ENCODE measurements around the gene AOPEP.

Gene AOPEP

DNA sequence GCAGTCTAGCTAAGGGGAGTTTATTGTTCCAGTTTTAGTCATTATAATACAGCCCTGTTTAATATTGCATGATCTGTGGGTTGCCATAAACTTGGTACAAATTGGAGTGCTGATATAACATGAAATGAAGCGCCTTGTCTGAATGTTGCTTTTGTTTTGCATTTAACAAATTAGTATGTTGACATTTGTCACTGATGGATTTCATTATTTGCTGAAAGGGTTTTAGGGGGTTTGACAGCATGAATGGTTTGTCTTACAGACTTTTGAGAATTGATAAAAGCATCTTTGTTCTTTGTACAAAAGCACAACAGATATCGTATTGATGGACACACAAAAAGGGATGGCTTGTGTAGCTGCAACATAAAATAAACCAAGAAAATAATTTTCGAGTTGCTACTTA, 178.3 kb downstream of the AOPEP start:
- DNase-seq = no peak

DNA sequence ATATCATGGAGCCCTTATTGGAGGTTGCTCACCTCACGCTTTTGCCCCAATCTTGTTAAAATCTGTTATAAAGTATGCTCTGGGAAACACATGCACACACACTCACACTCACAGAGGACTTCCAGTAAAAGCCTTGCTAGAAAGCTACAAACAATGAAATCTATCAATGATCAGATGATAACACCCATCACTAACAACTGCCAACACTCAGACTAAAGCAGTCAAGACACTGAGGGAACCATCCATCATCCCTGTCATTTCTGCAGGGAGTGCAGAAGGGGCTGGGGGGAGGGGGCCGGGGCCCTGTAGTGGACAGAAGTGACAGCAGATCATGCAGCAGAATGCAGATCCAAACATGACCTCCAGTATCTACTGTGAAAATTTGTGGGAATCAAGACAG, 179.1 kb downstream of the AOPEP start:
- no peak for DNase-seq

DNA sequence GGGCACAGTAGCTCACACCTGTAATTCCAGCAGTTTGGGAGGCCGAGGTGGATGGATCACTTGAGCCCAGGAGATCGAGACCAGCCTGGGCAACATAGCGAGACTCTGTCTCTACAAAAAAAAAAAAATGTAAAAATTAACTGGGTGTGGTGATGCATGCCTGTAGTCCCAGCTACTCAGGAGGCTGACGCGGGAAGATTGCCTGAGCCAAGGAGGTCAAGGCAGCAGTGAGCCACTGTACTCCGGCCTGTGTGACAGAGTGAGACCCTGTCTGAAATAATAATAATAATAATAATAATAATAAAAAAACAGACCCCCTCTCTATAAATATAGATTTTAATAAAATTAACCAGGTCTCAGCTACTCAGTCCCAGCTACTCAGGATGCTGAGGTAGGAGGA, 179.7 kb downstream of the AOPEP start:
- DNase-seq = no peak

DNA sequence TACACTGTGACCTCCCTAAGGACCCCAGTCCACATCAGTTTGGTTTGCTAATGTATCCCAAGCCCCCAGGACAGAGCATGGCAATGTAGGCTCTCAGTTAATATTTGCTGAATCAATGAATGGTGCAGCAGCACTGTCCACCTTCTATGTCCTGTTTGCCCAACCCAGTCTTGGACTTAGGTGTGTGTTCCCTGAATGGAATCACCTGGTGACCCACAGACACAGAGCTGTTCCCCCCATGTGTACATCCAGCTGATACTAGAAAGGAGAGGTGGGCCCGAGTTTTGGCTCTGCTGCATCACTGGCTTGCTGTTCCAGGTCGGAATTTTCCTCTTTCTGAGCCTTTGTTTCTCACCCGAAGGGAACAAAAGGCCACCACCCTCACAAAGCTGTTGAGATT, 180.2 kb downstream of the AOPEP start:
- no peak for DNase-seq

DNA sequence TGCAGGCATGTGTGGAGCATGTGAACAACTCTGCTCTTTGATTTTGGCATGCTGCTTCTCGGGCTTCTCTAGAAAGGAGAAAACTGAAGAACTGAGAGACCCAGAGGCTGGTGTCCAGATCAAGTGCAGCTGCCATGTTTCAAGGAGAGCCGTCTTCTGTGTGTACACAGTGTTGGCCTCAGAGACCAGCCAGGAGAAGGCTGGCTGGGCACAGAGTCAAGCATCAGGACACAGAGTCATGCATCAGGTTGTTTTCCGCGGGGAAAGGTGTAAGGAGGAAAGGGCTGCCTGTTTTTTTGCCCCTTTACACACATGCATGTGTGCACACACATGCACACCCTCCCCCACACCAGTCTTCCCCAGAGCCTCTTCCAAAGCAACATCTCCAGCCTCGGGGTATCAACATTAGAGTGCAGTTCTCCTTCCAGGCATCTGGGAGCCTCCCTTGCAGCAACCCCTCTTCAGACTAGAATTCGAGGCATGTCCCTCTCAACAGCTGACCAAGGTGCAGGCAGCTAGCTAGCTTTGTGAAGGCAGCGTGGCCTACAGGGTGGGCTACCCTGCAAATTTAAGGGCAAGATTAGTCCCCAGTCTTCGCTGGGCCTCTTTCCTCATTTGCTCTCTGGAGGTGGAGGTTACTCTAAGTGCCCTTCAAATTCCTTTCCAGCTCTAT, 180.9 kb downstream of the AOPEP start:
- DNase-seq = no peak

DNA sequence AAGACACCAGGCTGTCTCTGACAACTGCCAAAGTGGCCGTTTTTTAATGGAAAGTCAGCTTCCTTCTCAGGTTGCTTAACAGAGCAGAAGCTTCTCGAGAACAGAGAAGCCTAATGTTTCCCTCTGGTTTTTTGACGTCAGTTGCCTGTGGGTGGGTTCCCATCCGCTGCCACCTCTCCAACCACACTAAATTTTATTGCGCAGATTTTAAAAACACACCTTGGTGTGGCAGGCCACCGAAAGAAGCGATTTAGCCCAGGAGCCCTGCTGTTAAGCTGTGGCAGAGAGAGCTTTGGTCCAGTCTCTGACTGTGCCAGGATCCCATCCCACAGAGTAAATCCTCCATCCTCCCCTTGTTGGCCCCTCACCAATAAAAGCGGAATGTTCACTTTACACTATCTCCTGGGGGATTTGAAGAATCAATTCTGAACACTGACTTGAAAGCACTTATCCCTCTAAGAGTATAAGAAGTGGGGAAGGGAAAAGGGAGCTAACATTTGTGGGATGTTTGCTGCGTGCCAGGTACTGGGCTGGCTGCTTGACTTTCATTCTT, 181.6 kb downstream of the AOPEP start:
- no peak for DNase-seq

DNA sequence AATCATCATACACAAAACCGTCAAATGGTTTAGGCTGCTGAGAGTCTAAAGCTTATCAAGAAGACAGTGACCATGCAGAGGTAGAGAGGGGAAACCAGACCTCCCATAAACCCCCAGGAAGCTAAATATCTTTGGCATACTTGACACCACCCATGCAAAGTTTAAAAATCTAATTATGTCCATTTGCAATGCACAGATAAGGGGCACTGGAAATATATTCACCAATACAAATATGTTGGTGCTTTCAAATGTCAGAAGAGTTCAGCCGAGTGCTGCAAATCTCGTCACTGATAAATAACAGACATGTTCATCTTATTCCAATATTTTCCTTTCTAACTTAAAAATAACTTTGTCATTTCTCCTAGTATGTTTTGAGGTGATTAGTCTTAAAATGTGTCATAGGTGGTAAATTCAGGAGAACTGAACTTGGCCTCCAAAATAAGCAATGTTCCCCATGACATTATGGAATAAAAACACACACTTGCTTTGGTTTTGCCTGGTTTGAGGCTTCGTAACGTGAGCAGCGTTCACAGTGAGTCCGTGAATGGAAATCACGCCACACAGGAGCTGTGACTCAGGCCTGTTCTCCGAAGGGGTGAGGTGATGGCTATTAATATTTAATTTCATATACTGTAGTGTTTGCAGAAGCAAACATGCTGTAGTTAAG, 182.2 kb downstream of the AOPEP start:
- DNase-seq = no peak

DNA sequence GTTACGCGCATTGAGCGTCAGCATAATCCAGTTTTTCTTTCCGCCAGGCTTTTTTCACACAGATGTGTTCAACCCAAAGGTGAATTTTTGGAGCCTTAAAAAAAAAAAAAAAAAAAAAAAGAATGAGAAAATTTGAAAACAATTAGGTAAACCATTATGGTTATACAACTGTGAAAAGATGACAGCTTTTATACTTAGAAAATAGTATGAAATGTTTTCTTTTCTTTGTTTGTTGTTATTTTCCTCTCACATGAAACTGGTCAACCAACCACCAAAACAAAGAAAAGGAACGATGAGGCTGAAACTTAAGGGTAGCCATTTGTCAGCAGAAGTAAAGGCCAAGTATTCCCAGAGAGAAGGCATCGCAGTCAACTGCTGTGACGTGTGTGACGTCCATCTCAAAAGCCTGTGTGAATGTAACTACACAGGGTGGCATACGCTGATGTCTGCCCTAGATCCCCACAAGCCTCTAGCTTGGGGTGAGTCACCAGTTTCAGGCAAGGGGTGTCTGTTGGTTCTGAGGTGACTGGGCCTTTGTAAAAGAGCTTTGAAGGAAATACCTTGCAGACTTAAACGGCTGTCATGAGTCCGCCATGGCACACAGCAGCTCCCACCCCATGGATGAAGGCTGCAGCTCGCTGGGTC, 182.9 kb downstream of the AOPEP start:
- no peak for DNase-seq

DNA sequence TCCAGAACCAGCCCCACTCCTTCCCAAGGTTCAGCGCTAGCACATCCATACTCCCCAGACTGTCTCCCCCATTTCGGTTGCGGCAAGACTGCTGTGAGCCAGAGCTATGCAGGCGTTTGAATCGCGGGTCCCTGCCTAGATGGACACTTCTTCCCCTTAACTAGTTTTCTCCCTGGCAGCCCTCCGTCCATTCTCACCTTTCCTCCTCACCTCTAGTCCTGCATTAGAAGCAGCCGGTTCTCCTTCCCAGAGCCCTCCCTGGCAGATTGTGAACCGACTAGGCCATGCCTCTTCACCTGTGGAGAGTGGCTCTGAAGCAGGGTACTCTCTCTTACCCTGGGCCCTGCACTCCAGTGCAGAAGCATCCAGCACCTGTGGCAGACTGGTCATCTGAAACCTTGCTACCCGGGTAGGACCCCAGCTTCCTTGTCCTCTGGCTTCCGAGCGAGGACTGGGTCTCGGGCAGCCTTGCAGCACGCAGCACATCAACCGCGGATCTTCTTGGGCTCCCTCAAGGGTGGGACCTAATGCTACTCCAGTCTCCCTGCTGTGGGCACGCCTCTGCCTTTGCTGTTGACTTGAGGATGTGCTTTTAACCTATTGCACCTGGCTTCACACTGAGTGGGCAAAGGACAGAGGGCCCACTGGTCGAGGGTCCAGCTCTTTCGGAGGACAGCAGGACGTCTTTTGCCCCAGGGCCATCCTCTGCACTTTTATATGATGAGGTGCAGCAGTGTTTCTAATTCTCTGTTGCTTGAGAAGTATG, 183.6 kb downstream of the AOPEP start:
- DNase-seq = no peak

DNA sequence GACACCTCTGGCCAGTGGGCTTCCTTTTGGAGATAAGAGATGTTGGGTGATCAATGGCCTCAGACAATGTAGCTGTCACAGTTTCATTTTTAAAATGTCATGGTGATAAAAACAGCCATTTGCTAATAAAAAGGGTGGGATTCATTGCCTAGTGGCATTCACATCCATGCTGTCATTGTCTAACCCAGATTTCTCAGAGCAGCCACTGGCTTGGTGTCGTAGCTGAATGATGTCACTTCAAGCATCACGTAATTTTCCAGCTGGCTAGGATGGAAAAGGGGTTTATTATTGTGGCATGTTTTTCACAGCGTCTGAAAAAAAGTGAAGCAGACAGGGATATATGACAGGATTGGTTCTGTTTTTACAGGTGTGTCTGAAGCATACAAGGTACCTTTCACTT, 184.7 kb downstream of the AOPEP start:
- DNase-seq = no peak

DNA sequence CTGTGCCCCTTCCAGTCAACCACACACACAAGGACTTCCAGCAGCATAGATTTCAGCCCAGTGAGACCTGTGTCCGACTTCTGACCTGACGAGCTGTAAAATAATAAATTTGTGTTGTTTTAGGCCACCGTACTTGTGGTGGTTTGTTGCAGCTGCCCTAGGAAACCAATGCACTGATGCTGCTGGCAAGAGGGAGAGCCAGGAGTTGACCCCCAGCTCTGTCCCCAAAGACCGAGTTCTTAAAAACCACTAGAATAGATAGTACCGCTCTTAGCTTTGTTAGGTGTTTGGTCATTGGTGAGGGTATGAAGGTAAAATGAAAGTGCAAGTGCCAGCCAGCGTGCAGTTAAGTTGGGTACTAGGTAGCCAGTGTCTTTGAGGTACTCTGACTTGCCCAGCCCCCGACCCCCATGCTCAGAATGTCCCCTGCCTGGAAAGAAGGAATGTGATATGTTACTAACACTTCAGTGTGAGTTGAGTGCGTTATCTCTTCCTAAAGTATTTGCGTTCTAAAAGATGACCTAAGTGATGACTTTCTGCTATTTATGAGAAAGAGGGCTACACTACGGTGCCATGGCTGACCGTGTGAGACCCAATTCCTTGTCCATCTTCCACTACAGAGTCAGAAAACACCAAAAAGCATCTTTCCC, 185.6 kb downstream of the AOPEP start:
- no peak for DNase-seq

DNA sequence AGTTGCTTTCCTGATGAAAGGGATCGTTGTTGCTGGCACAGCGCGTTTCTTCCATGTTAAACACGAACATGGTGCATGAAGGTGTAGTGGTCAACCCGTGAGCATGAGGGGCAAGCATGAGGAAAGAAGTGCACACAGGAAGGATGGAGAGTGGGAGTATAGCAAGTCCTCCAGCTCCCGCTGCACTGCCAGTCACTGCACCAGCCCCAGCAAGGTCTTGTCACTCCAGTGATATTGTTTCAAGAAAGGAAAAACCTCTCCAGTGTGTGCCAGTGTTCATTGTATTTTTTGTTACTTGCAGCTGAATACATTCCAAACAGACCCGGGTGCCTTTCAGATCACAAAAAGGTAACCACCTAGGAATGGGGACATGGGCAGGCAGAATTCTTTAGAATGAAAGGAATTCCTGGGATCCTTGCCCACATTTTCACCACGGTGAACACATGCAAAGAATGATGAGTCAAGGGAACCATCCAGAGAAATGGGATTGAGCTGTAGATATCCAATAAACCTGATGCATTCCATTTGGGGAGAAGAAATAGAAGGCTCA, 186.3 kb downstream of the AOPEP start:
- peak; percentile 79 for DNase-seq

DNA sequence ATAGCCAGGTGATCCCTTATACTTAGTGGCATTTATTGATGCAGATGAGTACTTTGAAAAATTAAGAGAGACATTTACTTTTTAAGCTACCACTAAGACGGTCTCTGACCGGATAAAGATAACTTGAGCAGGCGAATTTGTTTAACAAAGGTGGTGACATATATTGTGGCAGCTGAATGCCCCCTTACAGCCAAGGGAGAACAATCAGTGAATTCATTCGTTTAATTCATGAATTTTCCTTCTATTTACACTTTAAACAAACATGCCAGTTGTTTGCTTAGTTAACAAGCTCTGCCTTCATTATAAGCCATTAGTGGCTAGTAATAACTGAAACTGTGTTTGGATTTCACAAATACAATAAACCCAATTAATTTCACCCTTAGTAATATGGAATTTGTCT, 187.1 kb downstream of the AOPEP start:
- DNase-seq = no peak

DNA sequence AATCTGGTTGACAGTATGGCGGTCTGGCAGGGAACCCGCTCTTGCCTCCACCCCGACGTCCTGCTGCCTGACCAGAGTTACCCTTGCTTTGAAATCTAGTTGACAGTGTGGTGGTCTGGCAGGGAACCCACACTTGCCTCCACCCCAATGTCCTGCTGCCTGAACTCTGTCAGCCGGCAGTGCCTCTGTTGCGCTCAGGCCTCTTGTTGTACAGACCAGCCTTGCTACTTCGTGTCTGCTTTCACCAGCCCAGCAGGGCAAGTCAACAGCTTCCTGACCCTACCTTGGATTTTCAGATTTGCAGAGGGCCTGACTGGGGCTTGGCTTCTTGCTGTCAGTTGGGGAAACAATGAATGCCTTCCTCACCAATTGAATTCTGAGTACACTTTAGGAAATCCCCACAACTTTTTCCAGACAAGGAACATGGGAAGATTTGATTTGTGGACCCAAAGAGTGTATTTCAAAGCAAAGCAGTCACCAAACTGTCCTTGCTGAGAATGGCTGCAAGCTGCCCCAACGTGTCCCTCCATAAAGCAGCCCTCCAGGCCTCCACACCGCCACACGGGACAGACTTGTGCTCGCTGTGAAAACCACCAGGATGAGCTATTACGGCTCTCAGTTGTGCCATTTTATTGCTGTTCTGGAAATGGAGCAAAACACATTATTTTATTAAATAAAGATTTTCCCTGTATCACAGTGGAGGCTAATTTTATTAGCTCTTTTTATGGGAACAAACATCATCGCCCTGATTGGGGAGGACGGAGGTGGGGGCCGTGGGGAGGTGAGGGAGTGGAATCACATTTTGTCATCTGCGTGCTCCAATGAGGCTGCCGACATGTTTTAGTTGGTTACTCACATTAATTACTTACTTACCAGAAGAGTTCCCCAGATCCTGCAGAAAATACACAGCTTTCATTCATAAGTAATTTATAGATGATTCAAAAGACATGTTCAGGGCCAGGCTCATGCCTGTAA, 189.3 kb downstream of the AOPEP start:
- no peak for DNase-seq

DNA sequence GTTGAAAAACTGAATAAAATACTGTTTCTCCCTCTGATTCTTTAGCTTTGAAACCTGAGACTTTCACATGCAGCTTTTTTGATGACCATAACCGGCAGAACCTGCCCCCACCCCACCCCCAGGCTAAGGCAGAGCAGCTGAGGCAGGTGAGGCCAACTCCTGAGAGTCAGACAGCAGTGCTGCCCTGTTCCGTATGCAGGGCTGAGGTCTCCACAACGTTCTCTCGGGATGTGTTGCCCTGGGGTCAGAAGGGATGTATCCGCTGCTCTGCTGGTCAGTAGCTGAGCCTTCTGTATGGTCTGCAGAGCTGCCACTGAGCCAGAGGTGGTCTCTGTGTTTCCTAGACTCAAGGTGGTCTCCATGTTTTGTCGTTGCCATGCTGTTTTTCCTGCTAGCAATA, 190.5 kb downstream of the AOPEP start:
- DNase-seq = no peak

DNA sequence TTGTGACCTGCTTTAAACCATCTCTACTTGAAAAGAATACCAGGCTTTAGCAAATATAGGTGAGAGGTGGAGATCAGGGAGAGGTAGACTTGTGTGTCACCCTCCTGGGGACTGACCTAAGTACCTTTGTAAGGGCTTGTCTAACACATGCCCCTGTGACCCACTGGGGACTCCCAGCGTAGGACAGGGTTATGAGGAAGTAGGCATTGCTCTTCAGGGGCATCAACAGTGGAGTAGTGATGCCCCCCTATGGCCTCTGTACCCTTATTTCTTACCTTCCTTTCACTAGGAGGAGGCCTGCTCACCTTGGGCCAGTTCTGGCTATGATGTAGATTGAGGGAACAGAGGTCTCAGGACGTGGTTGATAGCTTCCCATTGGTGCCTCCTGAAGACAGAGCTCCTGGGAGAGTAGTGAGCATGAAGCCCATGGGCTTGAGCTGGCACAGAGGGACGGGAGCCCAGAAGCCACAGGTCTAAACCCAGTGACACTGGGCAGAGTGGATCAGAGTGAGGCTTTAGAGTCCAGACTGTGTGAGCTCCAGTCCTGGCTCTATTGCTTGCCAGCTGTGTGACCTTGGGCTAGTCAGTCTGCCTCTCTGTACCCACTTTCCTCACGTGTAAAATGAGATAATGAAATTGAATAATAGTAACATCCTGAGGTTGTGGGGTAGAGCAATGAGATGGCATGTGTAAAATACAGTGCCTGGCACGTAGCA, 191.7 kb downstream of the AOPEP start:
- DNase-seq = no peak

DNA sequence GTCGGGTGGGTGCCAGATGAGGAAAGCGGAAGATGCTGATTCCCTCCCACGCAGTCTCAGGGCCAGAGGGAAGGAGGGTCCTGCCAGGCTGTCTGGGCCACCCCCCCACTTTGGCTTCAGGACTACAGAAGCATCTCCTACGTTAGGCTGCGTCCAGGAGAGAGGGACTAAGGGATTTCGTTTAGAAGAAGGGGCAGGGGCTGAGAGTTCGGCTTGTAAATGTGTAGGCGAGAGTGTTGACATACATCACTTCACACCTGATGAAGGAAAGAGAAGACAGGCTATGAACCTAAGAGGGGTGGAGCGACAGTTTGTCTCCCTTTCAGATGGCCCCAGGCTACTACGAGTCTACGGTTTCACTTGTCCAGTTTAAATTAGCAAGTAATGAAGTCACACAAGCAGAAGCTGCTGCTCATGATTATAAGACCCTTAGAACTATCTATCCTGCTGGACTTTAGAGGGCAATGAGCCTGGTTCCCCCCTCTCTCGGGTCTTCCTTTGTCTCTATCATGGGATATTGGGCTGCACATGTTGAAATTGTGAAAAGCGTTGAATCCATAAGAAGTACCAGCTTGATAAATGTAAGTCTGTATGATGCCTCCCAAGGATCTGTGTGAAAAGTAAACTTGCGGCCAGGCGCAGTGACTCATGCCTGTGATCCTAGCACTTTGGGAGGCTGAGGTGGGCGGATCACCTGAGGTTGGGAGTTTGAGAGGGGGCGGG, 193.0 kb downstream of the AOPEP start:
- peak; percentile 35 for DNase-seq

DNA sequence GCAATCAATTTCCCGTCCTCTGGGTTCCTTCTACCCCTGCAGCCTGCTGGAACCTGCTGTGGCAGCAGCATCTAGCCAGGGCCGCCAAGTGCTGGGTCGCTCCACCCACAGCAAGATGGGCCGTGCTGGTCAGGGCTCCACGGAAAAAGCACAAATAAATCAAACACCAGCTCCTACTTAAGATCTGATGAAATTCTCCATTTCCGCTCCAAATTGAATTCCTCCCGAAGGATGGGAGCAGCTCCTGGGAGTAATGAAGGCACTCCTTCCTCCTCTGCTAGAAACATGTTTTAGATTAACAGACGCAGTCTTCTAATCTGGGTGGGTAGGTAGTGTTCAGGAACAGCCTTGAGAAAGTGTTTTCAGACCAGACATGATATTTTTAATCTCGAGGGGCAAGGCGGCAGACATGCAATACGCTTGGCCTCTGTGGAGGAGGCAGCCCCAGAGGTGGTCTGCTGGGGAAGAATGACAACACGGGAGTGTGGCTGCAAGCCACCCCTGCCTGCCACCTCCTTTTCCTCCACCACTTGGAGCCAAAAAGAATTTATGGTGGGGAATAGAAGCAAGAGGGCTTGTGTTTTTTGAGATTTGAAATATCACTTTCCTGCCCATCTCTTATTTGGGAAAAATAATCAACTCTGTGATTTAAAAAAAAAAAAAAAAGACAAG, 194.1 kb downstream of the AOPEP start:
- peak; percentile 80 for DNase-seq

DNA sequence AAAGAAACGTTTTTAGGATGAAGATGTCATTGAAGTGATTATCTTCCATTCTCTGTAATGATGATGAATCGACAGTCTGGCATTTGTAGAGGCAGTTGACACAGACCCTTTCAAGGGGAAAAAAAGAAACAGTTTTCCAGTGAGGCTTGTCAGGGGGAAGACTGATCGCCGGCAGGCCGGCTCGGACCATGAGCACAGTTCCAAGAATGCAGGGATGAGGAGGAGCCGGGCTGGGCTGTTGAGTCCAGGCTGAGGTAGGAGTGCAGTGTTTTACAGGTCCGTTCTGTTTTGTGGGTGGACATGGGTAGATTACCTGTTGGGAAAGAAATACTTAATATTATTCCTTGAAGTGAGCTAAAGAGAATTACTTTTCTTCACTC, 194.6 kb downstream of the AOPEP start:
- DNase-seq = peak; percentile 85

All from HCEC 1CT (cell line).